Colonic mucosa (tissue), 4 donors: ENCODE data around the gene SLC39A8. TPM values are rescaled to one million over a fixed set of nuclear protein-coding genes. Genes with fewer than 3 reads are reported as not detected.

Experiments used
- DNase-seq: peaks from one replicate; pipeline ENCODE4 v3.0.0-alpha.2; 2020
- H3K27ac ChIP-seq: fragments of 200-600 bp; one replicate; pipeline ENCODE4 v1.8.0; 2021
- H3K27me3 ChIP-seq: fragments of 200-600 bp; one replicate; pipeline ENCODE4 v1.8.0; 2021
- H3K36me3 ChIP-seq: fragments of 200-600 bp; one replicate; pipeline ENCODE4 v1.8.0; 2021
- H3K4me1 ChIP-seq: fragments of 200-600 bp; one replicate; pipeline ENCODE4 v1.8.0; 2021; ENCODE audit warnings: mild to moderate bottlenecking
- H3K4me3 ChIP-seq: fragments of 200-600 bp; one replicate; pipeline ENCODE4 v1.8.0; 2021
- H3K9ac ChIP-seq, 2 donors: one replicate each; pipeline ENCODE4 v1.7.0; 2013; ENCODE audit warnings: control low read depth in 2 of 2, low read depth in 2 of 2, low read length in 2 of 2
- H3K9me3 ChIP-seq: fragments of 200-600 bp; one replicate; pipeline ENCODE4 v1.8.0; 2021
- CTCF ChIP-seq: fragments of 200-600 bp; IDR thresholded peaks from one replicate; pipeline ENCODE4 v1.8.0; 2022; ENCODE audit warnings: antibody characterized with exemption, mild to moderate bottlenecking
- intact Hi-C: fragments of 100-400 bp; cut with DNase I; formaldehyde crosslinking; loops from one replicate; pipeline ENCODE4 v1.14.1; 2022
- total RNA-seq, 2 donors: library from RNA; stranded (reverse); fragmentation: NEBNext Ultra II Directional in 1 of 2; extraction: Animal tissue kit (Norgen Biotek cat#: 25700) in 1 of 2; gene quantifications; one replicate each; pipeline ENCODE4 v1.2.1, GENCODE V29; 2021
- donor health status: healthy.
- donor health status: DM: no; HTN: no; CAD: no.
- donor health status: DM: no; HTN: no; CAD: no.

SLC39A8 gene
- total RNA-seq, 2 donors from 2014 or later: 75.4 to 104 TPM

GRCh38 chr4:102230194-102230593 is 115.1 kb downstream of the SLC39A8 start:
- Histone ChIP-seq H3K9me3 (no peaks in the 10 kb centered on the region), H3K27me3 (no peaks in the 10 kb centered on the region), H3K4me3 (no peak overlapping the region), H3K36me3 (no peaks in the 10 kb centered on the region), H3K27ac (no peak overlapping the region), H3K4me1 (no peaks in the 10 kb centered on the region), H3K9ac (no peak overlapping the region)
- intact Hi-C loops: no loop called here
- no peak for DNase-seq
- no peak for TF ChIP-seq CTCF

GRCh38 chr4:102227388-102227787 is 117.9 kb downstream of the SLC39A8 start:
- intact Hi-C loops: no loop called here
- no peak overlapping the region for H3K27ac ChIP-seq
- no peak for TF ChIP-seq CTCF
- DNase-seq: no peak
- no peak overlapping the region for H3K9ac ChIP-seq
- no peak overlapping the region for H3K4me3 ChIP-seq
- no peaks in the 10 kb centered on the region for H3K27me3 ChIP-seq
- H3K36me3 ChIP-seq: no peaks in the 10 kb centered on the region
- H3K4me1 ChIP-seq: no peaks in the 10 kb centered on the region
- H3K9me3 ChIP-seq: no peaks in the 10 kb centered on the region

- intact Hi-C loops: no loop called here
Measured at GRCh38 chr4:102223461-102223860, 121.8 kb downstream of the SLC39A8 start.

GRCh38 chr4:102222838-102223409 is 122.4 kb downstream of the SLC39A8 start:
- intact Hi-C loops: no loop called here
- TF ChIP-seq CTCF: no peak
- H3K9me3 ChIP-seq: no peaks in the 10 kb centered on the region
- H3K9ac ChIP-seq: no peak overlapping the region
- H3K4me1 ChIP-seq: no peaks in the 10 kb centered on the region
- DNase-seq: no peak
- no peaks in the 10 kb centered on the region for H3K27me3 ChIP-seq
- no peak overlapping the region for H3K27ac ChIP-seq
- H3K4me3 ChIP-seq: no peak overlapping the region
- H3K36me3 ChIP-seq: no peaks in the 10 kb centered on the region

More at GRCh38 chr4:102223461-102223860, 121.8 kb downstream of the SLC39A8 start:
- no peaks in the 10 kb centered on the region for H3K4me1 ChIP-seq
- no peak overlapping the region for H3K9ac ChIP-seq
- no peaks in the 10 kb centered on the region for H3K36me3 ChIP-seq
- H3K27ac ChIP-seq: no peak overlapping the region
- no peak for DNase-seq
- no peaks in the 10 kb centered on the region for H3K9me3 ChIP-seq
- no peaks in the 10 kb centered on the region for H3K27me3 ChIP-seq
- H3K4me3 ChIP-seq: no peak overlapping the region
- no peak for TF ChIP-seq CTCF

GRCh38 chr4:102219129-102219528 is 126.2 kb downstream of the SLC39A8 start:
- Histone ChIP-seq H3K9me3 (no peaks in the 10 kb centered on the region), H3K9ac (no peak overlapping the region), H3K4me1 (no peaks in the 10 kb centered on the region), H3K27ac (no peak overlapping the region), H3K27me3 (no peaks in the 10 kb centered on the region), H3K4me3 (no peak overlapping the region), H3K36me3 (no peaks in the 10 kb centered on the region)
- intact Hi-C loops: no loop called here
- no peak for DNase-seq
- no peak for TF ChIP-seq CTCF
